AG10803 (cell line): ENCODE results near the gene FSTL1.

ENCODE experiments used
- DNase-seq: peaks from one replicate; pipeline ENCODE4 v3.0.0; 2010; ENCODE audit warnings: low read depth
- H3K4me3 ChIP-seq: 2 replicates; pipeline ENCODE4 v1.5.1; 2011; ENCODE audit warnings: mild to moderate bottlenecking, low read length, control low read depth
- CTCF ChIP-seq: conservative IDR thresholded peaks from 2 replicates; pipeline ENCODE4 v1.5.1; 2011; ENCODE audit warnings: mild to moderate bottlenecking, low read length, control low read depth, inconsistent platforms

FSTL1 gene

GRCh38 chr3:120432150-120432860 lies 18.5 kb downstream of the FSTL1 start:
- H3K4me3 ChIP-seq = no peak overlapping the region
- no peak for TF ChIP-seq CTCF
- peak; percentile 94 for DNase-seq

- TF ChIP-seq CTCF = no peak; the same call in 1 of the 2 replicates
- H3K4me3 ChIP-seq = no peak overlapping the region
- DNase-seq = peak; percentile 91
Observed at GRCh38 chr3:120429921-120430361, 20.9 kb downstream of the FSTL1 start.

GRCh38 chr3:120428924-120429323 lies 21.9 kb downstream of the FSTL1 start:
- TF ChIP-seq CTCF = no peak
- peak; percentile 83 for DNase-seq
- H3K4me3 ChIP-seq = no peak overlapping the region

- H3K4me3 ChIP-seq = no peak overlapping the region
- no peak for TF ChIP-seq CTCF
- no peak for DNase-seq
Observed at GRCh38 chr3:120427201-120427600, 23.6 kb downstream of the FSTL1 start.

GRCh38 chr3:120425572-120426250 lies 25.1 kb downstream of the FSTL1 start:
- no peak overlapping the region for H3K4me3 ChIP-seq
- TF ChIP-seq CTCF = no peak
- peak; percentile 96 for DNase-seq

GRCh38 chr3:120424976-120425570 lies 25.7 kb downstream of the FSTL1 start:
- DNase-seq = no peak
- TF ChIP-seq CTCF = no peak

More at GRCh38 chr3:120424976-120425570, 25.7 kb downstream of the FSTL1 start:
- no peak overlapping the region for H3K4me3 ChIP-seq
